ENCODE measurements around the gene USP24.

- TF ChIP-seq CTCF (IDR thresholded peaks at IDR 0.05; ENCODE audit: low read depth, low read length, poor library complexity, severe bottlenecking), result no peak
- TF ChIP-seq EZH2phosphoT487 (IDR thresholded peaks at IDR 0.05; ENCODE audit: borderline replicate concordance, low read length), result no peak
Observed at GRCh38 chr1:55059302-55060132, 155.6 kb downstream of the USP24 start.

Measured in DOHH2 (cell line).